GM21390 (cell line): ENCODE data around the gene BMP7.

Source experiments
- ATAC-seq: cut with Tn5 transposase; IDR thresholded peaks from one replicate; pipeline ENCODE4 v1.9.1; 2021; ENCODE audit not compliant: unreplicated experiment

The BMP7 gene

DNA sequence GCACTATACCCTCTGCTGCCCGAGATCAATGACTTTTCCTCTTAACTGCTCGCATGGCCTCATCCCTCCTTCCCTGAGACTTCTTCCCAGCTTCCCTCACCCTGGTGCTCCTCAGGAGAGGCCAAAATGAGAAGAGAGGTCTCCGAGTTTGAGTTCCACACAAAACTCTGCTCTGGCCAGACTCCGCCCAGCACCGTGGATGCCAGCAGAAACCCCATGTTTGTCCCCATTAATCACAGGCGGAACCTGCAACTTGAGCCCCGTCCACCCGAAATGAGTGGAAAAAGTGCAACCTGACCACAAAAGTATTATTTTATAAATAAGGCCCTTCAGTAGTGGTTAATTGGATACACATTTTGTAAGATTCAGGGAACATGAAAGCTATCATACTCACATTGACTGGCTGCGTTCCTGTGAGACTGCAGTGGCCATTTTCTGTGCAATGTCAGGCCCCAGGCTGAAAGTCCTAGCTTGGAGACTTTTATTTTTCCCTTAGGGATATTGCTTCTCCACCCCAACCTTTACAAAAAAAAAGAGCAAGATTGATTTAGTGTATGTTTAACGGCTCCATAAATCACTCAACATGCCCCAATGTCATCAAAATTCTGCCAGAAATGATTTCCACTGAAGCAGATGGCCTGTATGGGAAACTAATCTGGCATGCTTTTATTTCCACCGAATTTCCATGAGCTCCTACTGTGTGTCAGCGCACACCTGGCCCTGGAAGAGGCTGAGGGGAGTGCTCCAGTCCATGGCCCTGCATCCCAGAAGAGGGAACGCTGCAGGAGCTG lies 134.6 kb downstream of the BMP7 start:
- ATAC-seq = no peak

DNA sequence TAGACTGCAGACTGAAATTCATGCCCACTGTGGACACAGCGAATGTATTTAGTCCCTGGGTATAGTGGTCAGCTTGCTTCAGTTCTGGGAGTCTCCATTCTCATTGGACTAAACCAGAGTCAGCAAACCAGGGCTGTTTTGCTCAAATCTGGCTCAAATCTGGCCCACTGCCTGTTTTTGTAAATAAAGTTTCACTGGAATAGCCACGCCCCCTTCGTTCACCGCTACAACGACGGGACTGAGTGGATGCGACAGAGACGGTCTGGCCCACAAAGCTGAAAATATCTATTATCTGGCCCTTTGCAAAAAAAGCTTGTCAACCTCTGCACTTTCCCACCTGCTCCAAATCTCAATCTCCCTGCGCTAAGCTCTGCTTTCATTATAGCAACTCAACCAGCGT lies 135.4 kb downstream of the BMP7 start:
- no peak for ATAC-seq

DNA sequence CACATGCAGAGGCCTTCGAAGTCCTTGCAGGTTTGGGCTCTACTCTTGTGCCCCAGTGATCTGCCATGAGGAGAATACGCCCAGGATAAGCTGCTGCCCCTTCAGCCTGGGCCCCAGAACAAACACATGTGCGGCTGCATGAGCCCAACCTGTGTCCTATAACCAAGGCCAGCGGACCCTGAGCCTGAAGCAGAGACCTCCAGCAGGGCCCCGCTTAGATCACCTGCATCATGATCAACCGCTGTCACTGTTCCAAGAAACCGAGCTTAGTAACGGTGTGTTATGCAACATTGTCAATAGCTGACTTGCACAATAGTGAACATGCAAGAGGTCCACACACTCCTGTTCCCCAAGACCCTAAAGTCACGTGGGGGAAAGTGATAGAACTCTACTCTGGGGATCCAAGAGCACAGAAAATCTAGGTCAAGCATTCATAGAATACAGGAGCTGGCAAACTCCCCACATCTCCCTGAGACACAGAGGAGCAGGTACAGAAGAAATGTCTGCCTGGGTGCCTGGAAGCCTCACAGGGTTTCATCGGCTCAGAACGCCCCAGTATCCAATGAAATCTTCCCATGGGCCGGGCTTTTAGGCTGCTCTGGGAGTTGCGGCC lies 136.2 kb downstream of the BMP7 start:
- ATAC-seq = no peak

DNA sequence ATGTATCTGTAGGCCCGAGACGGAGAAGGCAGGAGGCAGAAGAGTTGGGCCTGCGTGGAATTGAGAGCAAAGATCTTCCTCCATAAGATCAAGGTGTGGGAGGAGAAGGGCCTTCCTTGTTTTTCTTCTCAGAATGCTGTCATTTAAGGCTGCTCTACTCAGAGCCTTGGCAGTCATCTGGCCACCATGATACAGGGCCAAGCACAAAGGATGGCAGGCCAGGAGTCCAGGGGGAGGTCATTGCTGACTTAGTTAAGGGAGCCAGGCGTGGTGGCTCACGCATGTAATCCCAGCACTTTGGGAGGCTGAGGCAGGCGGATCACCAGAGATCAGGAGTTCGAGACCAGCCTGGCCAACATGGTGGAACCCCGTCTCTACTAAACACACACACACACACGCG lies 137.1 kb downstream of the BMP7 start:
- no peak for ATAC-seq

DNA sequence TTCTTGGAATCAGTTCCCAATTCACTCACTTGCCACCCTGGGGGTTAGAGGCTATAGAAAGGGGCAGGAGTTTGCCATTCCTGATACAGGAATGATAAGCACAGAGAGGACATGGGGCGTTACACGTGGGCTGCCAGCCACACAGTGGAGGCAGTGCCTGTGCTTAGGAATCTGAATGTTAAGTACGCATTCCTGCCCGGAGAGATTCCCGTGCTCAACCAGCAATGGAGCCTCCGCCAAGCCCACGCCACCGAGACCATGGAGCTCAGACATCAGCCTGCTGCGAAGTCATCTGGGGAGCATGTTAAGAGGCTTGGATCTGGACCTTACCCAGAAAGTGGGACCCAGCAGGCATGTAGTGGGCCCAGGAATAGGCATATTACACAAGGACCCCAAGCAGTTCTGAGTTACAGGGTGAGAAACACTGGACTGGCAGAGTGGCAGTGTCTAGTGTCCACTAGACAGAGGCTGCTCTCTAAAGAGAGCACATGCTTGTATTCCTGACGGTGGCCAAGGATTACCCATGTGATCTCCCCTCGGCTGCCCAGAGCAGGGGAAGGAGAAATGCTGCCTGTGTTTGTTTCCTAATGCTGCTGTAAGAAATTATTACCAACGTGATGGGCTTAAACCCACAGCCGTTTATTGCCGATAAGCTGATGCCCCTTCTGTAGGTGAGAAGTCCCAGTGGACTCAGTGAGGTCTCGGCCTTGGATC lies 138.2 kb downstream of the BMP7 start:
- ATAC-seq = no peak

DNA sequence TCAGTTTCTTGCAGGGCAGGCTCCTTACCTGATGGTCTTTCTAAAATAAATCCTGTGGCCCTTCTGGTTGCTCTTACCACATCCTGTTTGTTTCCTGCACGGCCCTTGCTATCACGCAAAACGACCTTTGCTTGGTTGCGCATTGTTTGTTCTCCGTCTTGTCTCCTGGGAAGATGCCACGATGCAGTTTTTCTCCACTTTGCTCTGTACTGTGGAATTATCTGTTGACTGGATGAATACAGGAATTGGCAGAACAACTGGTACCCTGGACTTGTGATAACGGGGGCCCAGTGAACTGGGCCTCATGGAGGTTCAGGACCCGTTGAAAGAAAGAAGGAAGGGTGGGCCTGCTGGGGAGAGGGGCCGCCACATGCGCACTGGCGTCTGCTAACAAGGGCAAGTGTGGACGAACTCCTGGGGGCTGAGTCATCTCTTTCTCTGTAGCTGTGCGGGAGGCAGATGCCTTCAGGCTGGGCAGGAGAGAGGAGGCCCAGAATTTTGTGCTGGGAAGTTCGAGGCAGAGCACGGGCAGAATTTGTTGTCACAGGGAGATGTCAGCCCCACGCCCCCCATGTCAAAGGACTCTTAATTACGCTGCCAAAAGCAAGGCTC lies 139.9 kb downstream of the BMP7 start:
- ATAC-seq = no peak

DNA sequence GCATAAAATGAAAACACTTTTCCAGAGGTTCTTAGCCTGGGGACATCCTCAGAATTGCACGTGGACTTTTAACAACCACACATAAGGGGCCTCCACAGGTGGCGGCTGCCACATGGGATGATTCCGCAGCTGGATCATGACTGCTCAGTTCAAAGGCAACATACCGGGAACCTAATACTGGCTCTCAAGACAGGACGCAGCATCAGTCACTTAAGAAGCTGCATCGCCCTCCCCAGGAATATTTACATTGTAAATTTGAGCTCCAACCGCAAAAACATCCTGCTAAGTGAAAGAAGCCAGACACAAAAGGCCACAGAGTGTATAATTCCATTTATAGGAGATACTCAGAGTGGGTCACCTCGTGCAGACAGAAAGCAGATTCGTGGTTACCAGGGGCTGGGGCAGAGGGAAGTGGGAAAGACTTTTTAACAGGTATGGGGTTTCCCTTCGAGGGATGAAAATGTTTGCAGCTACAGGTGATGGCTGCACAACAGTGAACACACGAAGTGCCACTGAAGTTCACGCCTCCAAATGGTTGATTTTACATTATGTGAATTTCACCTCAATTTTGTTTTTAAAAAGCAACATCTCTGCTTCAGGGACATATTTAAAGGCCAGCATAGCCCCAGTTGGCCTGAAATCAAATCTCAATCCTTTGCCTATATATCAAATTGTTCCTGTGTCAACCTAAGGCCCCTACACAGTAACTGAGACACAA lies 141.5 kb downstream of the BMP7 start:
- ATAC-seq = no peak

DNA sequence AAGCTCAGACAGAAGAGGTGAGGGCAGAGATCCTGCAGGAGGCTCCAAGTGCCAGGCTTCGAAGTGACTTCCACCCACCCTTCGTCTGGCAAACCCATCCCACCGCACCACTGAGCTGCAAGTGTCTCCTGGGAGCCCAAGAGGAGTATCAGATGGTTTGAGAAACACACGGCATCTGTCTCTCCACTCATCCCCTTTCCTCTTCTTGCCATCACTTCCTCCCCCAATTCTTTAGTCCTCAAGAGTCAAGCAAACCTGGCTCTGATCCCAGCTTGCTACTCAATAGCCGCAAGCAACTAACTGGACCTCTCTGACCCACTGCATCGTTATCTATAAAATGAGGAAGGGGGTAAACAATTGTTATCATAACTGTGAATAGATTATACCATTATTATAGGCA lies 142.1 kb downstream of the BMP7 start:
- ATAC-seq = no peak

DNA sequence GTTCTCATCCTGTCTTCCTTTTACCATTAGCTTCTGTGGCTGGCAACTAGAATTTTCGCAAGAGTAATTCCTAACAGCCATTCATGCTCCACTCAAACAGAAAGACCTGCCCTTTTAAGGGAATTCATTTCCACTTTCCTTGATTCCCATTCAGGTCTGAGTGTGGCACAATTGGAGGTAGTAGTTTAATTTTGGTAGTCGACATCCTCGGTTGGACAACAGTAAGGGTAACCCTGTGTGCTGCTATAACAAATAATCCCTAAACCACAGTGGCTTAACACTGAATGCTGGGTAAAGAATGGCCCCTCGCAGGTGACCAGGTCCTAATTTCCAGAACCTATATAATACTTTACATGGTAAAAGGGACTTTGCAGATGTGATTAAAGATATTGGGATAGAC lies 142.9 kb downstream of the BMP7 start:
- no peak for ATAC-seq

DNA sequence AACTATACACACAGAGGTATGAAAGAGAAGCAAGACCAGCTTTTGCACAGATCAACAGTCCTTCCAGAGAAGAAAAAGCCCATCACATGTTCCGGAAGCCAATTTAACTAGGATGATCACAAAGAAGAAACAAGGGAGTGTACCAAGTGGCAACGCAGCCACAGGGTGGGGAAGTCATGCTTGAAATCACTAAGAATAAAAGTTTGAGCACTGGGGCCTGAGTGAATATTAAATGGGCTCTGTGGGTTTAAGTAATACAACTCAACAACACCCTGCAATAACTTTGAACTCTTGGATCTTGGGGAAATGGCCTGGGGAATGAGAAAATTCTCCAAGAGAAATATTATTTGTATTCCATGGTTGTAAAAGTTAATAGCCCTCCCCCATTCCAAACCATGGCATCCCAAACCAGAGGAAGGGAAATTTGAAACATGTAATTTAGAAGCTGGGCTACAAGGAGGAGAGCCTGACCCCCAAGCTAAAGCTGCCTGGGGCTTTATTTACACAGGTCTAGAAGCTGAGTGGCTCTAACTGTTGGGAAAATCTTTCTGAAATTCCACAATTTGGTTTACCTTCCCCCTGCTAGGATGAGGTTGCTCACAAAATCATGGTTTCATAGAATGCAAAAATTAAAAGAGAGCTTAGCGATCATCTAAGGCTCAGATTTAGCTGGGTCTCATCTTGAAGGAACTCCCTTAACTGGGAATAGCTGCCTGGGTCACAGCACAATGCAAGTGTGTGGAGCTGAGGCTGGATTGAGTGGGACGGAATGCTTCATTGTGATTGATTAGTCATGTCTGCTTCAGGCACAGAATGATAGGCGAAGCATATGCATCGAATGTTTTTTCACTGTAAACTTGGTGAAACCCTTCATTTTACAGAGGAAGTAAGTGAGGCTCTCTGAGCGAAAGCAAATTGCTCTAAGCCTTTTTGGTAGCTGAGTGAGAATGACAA lies 143.6 kb downstream of the BMP7 start:
- ATAC-seq = no peak

DNA sequence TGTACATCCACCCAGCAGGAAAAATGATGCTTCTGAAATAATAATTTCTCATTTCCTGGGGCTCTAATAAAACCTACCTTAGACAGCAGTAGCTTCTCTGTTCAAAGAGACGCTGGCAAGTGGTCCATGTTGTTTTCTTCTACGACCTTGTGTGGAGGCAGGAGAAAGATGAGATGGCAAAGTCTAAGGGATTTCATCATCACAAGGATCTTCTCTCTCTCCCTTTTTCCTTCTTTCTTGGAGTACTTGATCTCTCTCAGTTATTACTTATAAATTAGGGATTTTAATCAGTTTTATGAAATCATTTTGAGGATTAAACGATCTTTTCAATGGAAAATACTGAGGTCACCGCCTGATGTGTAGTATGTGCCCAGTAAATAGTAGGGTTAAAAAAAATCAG lies 147.5 kb downstream of the BMP7 start:
- no peak for ATAC-seq
